Posterior vena cava (tissue), 2 donors: ENCODE results near the gene KLRC1. TPM values are rescaled to one million over a fixed set of nuclear protein-coding genes. Genes with fewer than 3 reads are reported as not detected.
"Not testable (repeated sequence)": the region's sequence is repeated elsewhere in the genome, so short reads cannot be mapped to it uniquely, and the experiment has no call there.

Experiments
- DNase-seq: peaks from one replicate; pipeline ENCODE4 v3.0.0-alpha.2; 2020; ENCODE audit warnings: low spot score
- intact Hi-C, 2 donors: fragments of 100-400 bp; cut with DNase I; formaldehyde crosslinking; loops; one replicate each; pipeline versions ENCODE4 v1.14.1 to v1.14.2; 2022 to 2023
- total RNA-seq, 2 donors: library from RNA; stranded (reverse); fragmentation: NEBNext Ultra II Directional; extraction: Animal tissue kit (Norgen Biotek cat#: 25700); gene quantifications; one replicate each; pipeline ENCODE4 v1.2.1, GENCODE V29; 2021
- donor health status: DM: yes; HTN: yes; CAD: no.
- donor health status: DM: yes; HTN: yes; CAD: no.

KLRC1 gene
- total RNA-seq, 2 donors from 2014 or later = 0.38 TPM; not detected in 1

- peak; percentile 10 for DNase-seq
Observed at GRCh38 chr12:10425938-10426337, 27.2 kb downstream of the KLRC1 start.

GRCh38 chr12:10424260-10424899, 28.8 kb downstream of the KLRC1 start:
- DNase-seq, intact Hi-C loops: not testable (repeated sequence)

More at GRCh38 chr12:10425938-10426337, 27.2 kb downstream of the KLRC1 start:
- intact Hi-C loops = not testable (repeated sequence)

- intact Hi-C loops, DNase-seq: not testable (repeated sequence)
Observed at GRCh38 chr12:10422159-10422558, 31.0 kb downstream of the KLRC1 start.

- intact Hi-C loops, DNase-seq: not testable (repeated sequence)
Observed at GRCh38 chr12:10420334-10420733, 32.8 kb downstream of the KLRC1 start, which contains the start of gene KLRC3. Gene KLRC3 (minus strand): TSS chr12:10420595. CDS start chr12:10420550, 45 bp downstream.

- intact Hi-C loops = no loop called here
- DNase-seq = no peak
Observed at GRCh38 chr12:10409392-10409791, 43.8 kb downstream of the KLRC1 start, which contains the start of gene KLRC4. Gene KLRC4 (minus strand): TSS chr12:10409757. CDS start chr12:10409575, 182 bp downstream.

GRCh38 chr12:10408842-10409241, 44.3 kb downstream of the KLRC1 start:
- intact Hi-C loops = no loop called here
- no peak for DNase-seq

- no peak for DNase-seq
- intact Hi-C loops = no loop called here
Observed at GRCh38 chr12:10406725-10407124, 46.5 kb downstream of the KLRC1 start.

GRCh38 chr12:10405294-10405693, 47.9 kb downstream of the KLRC1 start:
- intact Hi-C loops = no loop called here
- DNase-seq = no peak

GRCh38 chr12:10404798-10405197, 48.4 kb downstream of the KLRC1 start:
- DNase-seq = no peak
- intact Hi-C loops = no loop called here

- intact Hi-C loops = no loop called here
- no peak for DNase-seq
Observed at GRCh38 chr12:10400829-10401228, 52.3 kb downstream of the KLRC1 start.

- intact Hi-C loops = no loop called here
- no peak for DNase-seq
Observed at GRCh38 chr12:10398168-10398567, 55.0 kb downstream of the KLRC1 start.

- DNase-seq = no peak
- intact Hi-C loops = no loop called here
Observed at GRCh38 chr12:10397296-10397695, 55.9 kb downstream of the KLRC1 start.

GRCh38 chr12:10396176-10396575, 57.0 kb downstream of the KLRC1 start:
- DNase-seq, intact Hi-C loops: not testable (repeated sequence)

Other genes with a start within 250 kb of the KLRC1 start
- gene GABARAPL1, start 240.5 kb downstream of the KLRC1 start, total RNA-seq = 10 to 100 TPM; 73.5 to 77.0 TPM
- gene KLRD1, start 145.5 kb downstream of the KLRC1 start, total RNA-seq = 1 to 10 TPM; 4.6 to 4.8 TPM
- gene KLRK1, start 63.3 kb downstream of the KLRC1 start, total RNA-seq = 1 to 10 TPM; 1.4 to 1.9 TPM
- gene KLRC4, start 43.6 kb downstream of the KLRC1 start, total RNA-seq = not detected
- not detected for gene KLRC3, start 32.8 kb downstream of the KLRC1 start, total RNA-seq
- gene KLRC2, start 17.4 kb downstream of the KLRC1 start, total RNA-seq = under 1 TPM in 1 of 2 donors, not detected in 1; 0.46 TPM
- 1 to 10 TPM in 1 of 2 donors, under 1 TPM in 1; 0.33 to 1.2 TPM for gene EIF2S3B, start 52.5 kb upstream of the KLRC1 start, total RNA-seq
- gene MAGOHB, start 160.2 kb upstream of the KLRC1 start, total RNA-seq = 10 to 100 TPM; 19.3 to 21.2 TPM
- under 1 TPM; 0.10 to 0.19 TPM for gene STYK1, start 220.7 kb upstream of the KLRC1 start, total RNA-seq